Psoas muscle (tissue), 8 donors: ENCODE results near the gene DDN. TPM values are rescaled to one million over a fixed set of nuclear protein-coding genes. Genes with fewer than 3 reads are reported as not detected.
A peak's percentile ranks its signal among the peaks of the same experiment; 100 is the strongest.

Experiments used
- ATAC-seq, 4 donors: fragments of 200-7000 bp; cut with Tn5 transposase; one replicate each; pipeline ENCODE4 v1.9.1; 2020; ENCODE audit warnings: moderate library complexity in 3 of 4, mild to moderate bottlenecking in 2 of 4
- DNase-seq, 2 donors: peaks; one replicate each; pipeline ENCODE4 v3.0.0-alpha.2; 2020
- H3K27ac ChIP-seq: fragments of 200-600 bp; one replicate; pipeline ENCODE4 v1.8.0; 2022
- H3K27me3 ChIP-seq, 3 donors: fragments of 200-600 bp in 1 of 3; one replicate each; pipeline versions ENCODE4 v1.6.1 to v1.8.0; 2013 to 2022; ENCODE audit warnings: low read length in 2 of 3, mild to moderate bottlenecking in 2 of 3, moderate library complexity in 1 of 3; ENCODE audit not compliant: insufficient read depth in 3 of 3
- H3K36me3 ChIP-seq, 2 donors: fragments of 200-600 bp in 1 of 2; one replicate each; pipeline versions ENCODE4 v1.6.1 to v1.8.0; 2013 to 2022; ENCODE audit warnings: low read depth in 1 of 2, mild to moderate bottlenecking in 1 of 2, moderate library complexity in 1 of 2; ENCODE audit not compliant: insufficient read depth in 1 of 2
- H3K4me1 ChIP-seq: fragments of 200-600 bp; one replicate; pipeline ENCODE4 v1.8.0; 2022
- H3K4me3 ChIP-seq: fragments of 200-600 bp; one replicate; pipeline ENCODE4 v1.8.0; 2022; ENCODE audit warnings: mild to moderate bottlenecking
- H3K9me3 ChIP-seq: fragments of 200-600 bp; one replicate; pipeline ENCODE4 v1.8.0; 2022
- WGBS, 3 donors: extraction: QIAGEN DNeasy Blood & Tissue Kit; methylation state at CpG; one replicate each; pipeline versions ENCODE4 v1.1.6 to v1.1.7; 2013; 5-methylcytosine and 5-hydroxymethylcytosine counted together
- intact Hi-C, 2 donors: fragments of 100-400 bp; cut with DNase I; formaldehyde crosslinking; loops; one replicate each; pipeline versions ENCODE4 v1.11.0 to v1.14.2; 2022
- polyA plus RNA-seq, 3 donors: library from polyadenylated mRNA; stranded (reverse); fragments of 200-250 nt; gene quantifications; one replicate each; pipeline ENCODE4 v1.2.3, GENCODE V29; 2013
- total RNA-seq, 4 donors: library from RNA; stranded (reverse); fragmentation: NEBNext Ultra II Directional in 2 of 4; extraction: Animal tissue kit (Norgen Biotek cat#: 25700) in 2 of 4; gene quantifications; one replicate each; pipeline versions ENCODE4 v1.2.1 to v1.2.4, GENCODE V29; 2021 to 2023
- TF ChIP-seq, protein P1 (sequence below): fragments of 200-600 bp; IDR thresholded peaks from one replicate; pipeline ENCODE4 v1.8.0; 2022; ENCODE audit warnings: antibody characterized with exemption
- donor health status: healthy with polysubstance abuse.
- donor health status: DM: no; HTN: no; CAD: no; lungs with moderate emphysema.
- donor health status: Bipolar disorder and iron deficiency.
- donor health status: healthy.
- donor health status: DM: yes; HTN: yes; CAD: no.
- donor health status: DM: no; HTN: no; CAD: no.
- donor health status: DM: no; HTN: no; CAD: no.
- donor health status: DM: yes; HTN: yes; CAD: no.

DDN gene
- total and polyA plus RNA-seq, 7 donors: 11.2 to 485 (median 72.6) TPM

GRCh38 chr12:48972952-48973483 lies 26.2 kb downstream of the DDN start:
- no peak for DNase-seq
- Histone ChIP-seq H3K4me1 (peaks cover under 1% of the 10 kb centered on the region), H3K36me3 (no peaks in the 10 kb centered on the region), H3K27ac (no peak overlapping the region), H3K9me3 (no peaks in the 10 kb centered on the region), H3K4me3 (no peak overlapping the region), H3K27me3 (peaks cover 0 to 91% (median 34%) of the 10 kb centered on the region in 3 donors)
- intact Hi-C loops: no loop called here
- TF ChIP-seq, protein P1, sequence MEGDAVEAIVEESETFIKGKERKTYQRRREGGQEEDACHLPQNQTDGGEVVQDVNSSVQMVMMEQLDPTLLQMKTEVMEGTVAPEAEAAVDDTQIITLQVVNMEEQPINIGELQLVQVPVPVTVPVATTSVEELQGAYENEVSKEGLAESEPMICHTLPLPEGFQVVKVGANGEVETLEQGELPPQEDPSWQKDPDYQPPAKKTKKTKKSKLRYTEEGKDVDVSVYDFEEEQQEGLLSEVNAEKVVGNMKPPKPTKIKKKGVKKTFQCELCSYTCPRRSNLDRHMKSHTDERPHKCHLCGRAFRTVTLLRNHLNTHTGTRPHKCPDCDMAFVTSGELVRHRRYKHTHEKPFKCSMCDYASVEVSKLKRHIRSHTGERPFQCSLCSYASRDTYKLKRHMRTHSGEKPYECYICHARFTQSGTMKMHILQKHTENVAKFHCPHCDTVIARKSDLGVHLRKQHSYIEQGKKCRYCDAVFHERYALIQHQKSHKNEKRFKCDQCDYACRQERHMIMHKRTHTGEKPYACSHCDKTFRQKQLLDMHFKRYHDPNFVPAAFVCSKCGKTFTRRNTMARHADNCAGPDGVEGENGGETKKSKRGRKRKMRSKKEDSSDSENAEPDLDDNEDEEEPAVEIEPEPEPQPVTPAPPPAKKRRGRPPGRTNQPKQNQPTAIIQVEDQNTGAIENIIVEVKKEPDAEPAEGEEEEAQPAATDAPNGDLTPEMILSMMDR: no peak
- ATAC-seq: peak in 1 of 4 donors; percentile 26
- 19 to 37% (median 26%) methylated on average over 3 of the region's 3 CpGs for WGBS, 3 donors

DNA sequence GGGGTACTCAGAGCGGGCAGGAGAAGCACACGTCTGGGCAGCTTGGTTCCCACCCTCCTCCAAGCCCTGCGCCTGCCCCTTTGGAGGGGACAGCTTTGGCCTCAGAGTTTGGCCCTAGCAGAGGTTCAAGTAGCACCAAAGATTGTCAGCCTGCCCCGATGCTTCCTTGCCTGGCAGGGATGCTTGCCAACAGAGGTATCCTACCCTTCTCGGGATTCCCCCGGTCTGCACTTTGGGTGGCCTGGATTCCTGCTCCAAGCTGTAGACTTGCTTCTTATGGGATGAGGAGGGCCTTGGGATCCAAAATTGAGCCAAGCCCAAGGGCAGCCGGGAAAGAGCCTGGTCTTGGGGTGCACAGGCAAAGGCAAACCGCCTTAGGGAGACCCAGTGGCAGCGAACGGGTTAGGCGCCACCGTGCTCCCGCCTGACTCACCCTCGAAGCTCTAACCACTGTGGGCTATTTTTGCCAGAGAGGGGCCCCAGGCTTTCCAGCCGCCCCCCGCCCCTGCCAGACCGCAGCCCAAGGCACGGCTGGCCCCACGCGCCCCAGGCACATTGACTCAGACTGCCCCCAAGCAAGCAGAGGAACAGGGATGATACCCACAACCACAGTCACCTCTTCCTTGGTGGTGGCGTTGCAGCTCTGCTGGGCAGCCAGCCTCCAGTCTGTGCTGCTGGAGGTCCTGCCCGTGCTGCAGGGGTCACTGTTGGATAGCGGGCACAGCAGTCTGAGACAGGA lies 26.8 kb downstream of the DDN start:
- ATAC-seq (peak in 2 of 4 donors; percentile 13 to 21), DNase-seq (no peak)
- no peaks in the 10 kb centered on the region for H3K36me3 ChIP-seq
- peaks cover 0 to 85% (median 34%) of the 10 kb centered on the region in 3 donors for H3K27me3 ChIP-seq
- TF ChIP-seq, protein P1: no peak
- no peak overlapping the region for H3K4me3 ChIP-seq
- H3K27ac ChIP-seq: no peak overlapping the region
- 15 to 23% (median 17%) methylated on average over 21 to 23 of the region's 23 CpGs for WGBS, 3 donors
- intact Hi-C loops: no loop called here
- H3K9me3 ChIP-seq: no peaks in the 10 kb centered on the region
- no peaks in the 10 kb centered on the region for H3K4me1 ChIP-seq

GRCh38 chr12:48970702-48971334 lies 28.4 kb downstream of the DDN start:
- H3K4me1 ChIP-seq: no peaks in the 10 kb centered on the region
- no peaks in the 10 kb centered on the region for H3K36me3 ChIP-seq
- H3K27ac ChIP-seq: no peak overlapping the region
- no peaks in the 10 kb centered on the region for H3K9me3 ChIP-seq
- H3K27me3 ChIP-seq: peaks cover 0 to 72% (median 34%) of the 10 kb centered on the region in 3 donors
- TF ChIP-seq, protein P1: no peak
- H3K4me3 ChIP-seq: no peak overlapping the region
- WGBS, 3 donors: 42 to 48% (median 43%) methylated on average over 10 of the region's 10 CpGs
- intact Hi-C loops: no loop called here
- ATAC-seq (no peak), DNase-seq (no peak)

GRCh38 chr12:48969833-48970701 lies 29.1 kb downstream of the DDN start:
- Histone ChIP-seq H3K4me3 (peak overlapping the region; percentile 34), H3K27me3 (peaks cover 0 to 65% (median 34%) of the 10 kb centered on the region in 3 donors), H3K36me3 (no peaks in the 10 kb centered on the region), H3K4me1 (no peaks in the 10 kb centered on the region), H3K9me3 (no peaks in the 10 kb centered on the region), H3K27ac (no peak overlapping the region)
- ATAC-seq (peak; percentile 45 to 52 (median 50)), DNase-seq (no peak)
- TF ChIP-seq, protein P1: no peak
- 13 to 15% (median 14%) methylated on average over 69 to 77 of the region's 77 CpGs for WGBS, 3 donors
- intact Hi-C loops: no loop called here
